Measurements from ENCODE around the gene RACGAP1.
"Not testable (repeated sequence)": the region's sequence is repeated elsewhere in the genome, so short reads cannot be mapped to it uniquely, and the experiment has no call there.

RACGAP1 gene

DNA sequence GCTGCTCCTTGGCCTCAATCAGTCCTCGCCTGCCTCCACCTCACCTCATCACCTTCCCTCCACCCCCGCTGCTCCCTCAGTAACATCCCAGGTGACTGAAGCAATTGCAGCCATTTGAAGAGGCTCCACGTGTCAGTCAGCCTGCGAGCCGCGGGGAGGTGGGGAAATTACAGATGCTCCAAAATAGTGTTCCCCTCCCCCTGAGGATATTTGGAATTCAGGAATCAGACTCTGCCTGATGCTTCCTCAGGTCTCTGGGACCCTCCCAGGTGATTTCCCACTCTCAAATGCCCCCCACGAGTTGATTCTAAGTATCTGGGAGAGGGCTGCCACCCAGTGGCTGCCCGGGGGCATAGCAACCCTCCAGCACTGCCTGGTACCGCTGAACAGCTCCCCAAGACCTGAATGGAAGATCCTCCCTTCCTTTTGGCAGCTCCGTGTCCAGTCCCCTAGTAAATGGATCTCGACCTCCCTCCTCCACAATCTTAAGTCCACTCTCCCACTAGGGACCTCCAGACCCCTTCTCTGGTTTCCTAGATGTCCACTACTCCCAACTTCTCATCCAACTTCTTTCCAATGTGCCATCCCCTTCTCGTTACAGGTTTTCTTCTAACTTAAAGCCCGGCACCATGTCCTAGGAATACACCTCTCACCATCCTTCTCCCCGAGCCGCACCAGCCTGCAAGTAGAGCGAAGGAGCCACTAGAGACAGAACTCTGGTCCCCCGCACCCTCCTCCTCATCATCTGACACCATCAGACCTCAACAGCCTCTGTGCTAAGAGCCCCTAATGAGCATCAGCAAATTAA is 30.7 kb upstream of the RACGAP1 start:
- DNase-seq (ENCODE audit: low spot score), result peak; percentile 72

DNA sequence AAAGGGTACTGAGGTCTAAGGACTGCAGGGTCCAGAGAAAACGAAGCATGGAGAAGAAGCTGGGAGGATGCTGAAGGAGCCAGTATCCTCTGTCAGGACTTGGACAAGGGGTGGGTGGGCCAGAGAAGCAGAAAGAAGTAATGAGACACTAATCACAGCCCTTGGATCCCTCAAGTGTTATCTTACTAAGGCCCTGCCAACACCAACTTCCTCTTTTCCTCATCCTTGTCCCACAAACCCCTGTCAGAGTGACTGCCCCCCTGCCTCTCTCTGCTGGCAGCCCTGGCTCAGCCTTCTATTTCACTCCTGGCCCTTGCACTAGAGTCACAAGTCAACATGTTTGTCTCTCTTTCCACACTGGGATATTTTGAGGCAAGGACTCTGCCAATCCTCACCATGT is 28.3 kb upstream of the RACGAP1 start:
- DNase-seq (ENCODE audit: low spot score), result peak; percentile 10

DNA sequence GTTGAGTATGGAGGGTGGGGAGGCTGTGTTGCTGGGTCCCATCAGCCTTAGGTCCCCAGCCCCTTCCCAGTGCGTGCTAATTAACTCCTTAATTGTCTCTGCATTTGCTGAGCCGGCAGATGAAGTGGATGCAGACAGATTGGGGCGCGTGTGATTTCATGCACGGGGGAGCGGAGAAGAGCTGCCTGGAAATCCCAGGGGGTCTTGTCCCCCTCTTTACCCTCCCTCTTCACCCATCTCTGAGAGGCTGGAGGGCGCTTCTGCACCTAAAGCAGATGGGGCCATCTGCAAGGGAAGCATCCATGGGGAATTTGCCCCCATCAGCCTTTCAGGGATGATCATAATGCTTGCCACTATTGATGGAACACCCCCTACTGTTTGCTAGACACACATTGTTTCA is 27.7 kb upstream of the RACGAP1 start:
- DNase-seq (ENCODE audit: low spot score), result peak; percentile 3

DNA sequence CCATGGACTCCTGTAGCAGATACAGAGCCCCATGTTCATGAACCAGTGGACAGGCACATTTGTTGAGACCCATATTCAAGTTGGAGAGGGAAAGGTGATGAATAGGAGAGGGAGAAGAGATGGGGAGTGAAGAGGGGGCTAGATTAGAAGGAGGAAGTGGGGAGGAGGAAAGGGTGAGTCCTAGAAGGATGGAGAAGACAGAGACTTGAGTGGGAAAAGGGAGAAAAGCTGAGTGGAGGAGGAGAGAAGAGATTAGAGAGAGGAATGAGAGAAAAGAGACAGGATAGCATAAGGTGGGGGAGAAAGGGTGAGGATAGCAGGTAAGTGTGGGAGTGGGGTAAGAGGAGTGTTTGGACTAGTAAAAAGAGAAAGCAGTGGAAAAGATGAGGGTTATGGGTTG is 27.2 kb upstream of the RACGAP1 start:
- no peak for DNase-seq (ENCODE audit: low spot score)

DNA sequence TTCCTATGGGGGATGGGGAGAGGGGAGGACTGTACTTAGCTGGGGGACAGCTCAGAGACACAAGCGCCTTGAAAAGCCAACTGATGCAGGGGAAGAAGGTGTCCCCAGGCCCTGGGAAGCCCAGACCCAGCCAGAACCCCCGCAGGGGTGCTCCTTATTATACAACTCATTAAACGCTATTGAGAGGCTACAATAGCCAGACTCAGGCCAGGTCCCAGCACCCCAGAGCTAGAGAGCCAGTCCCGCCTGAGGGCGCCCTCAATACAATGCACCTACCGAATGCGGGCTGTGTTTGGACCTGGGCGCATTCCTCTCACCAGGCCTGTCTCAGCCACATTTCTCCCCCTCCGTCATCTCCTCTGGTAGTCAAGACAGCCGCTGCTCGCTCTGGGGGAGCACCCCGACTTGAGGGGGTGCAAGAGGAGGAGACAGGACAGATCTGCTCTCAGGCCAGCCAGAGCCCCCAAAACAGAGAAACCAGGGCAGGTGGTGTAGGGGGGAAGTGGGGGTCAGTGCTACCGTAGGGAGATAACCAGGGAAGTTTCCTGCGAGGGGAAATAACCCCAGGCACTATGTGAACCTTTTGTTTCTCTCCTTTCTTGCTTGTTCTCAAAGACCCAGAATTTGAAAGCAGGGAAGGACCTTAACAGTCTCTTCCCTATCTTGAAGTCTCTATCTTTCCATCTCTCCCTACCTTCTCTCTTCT is 26.0 kb upstream of the RACGAP1 start:
- DNase-seq (ENCODE audit: low spot score), result no peak

DNA sequence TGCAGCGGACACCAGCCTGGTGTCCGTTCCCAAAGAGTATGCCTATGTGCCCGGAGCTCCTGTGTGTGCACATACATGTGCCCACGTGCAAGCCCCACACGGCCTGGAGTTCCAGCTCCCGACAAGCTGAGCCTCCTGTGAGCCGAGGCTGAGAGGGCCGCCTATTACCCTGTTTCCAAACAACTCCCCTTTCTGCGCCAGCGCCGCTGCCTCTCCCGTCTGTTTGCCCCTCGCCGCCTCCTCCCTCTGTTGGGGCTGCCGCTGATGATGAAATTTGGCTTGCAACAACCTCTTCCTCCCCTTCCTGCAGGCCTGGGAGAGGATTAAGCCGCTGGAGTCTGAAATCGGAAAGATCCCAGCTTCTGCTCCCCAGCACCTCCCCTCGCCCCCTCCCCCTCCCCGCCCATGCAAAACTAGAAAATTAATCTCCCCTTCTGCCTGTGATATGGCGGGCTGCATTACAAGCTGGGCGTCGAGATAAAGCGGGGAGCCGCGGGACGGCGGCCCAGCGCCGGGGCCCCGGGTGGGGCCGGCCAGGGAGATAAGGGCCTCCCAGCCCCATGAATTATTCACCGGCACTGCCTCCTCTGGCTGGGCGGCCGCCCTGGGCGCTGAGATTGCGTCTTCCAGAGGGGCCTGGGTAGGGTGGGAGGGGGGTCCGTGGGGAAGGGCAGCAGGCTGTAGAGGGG is 25.3 kb upstream of the RACGAP1 start:
- no peak for DNase-seq (ENCODE audit: low spot score)

DNA sequence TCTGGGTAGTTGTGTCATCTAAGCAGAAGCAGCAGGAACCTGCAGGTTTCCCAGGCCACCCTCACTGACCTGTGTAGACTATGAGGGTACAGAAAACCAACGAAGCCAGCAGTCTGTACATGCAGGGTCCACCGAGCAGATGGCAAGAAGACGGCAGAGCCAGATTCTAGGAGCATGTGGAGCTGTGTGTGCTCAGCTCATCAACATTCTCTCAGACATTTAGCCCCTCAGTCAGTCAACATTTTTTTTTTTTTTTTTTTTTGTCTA is 24.8 kb upstream of the RACGAP1 start:
- no peak for DNase-seq (ENCODE audit: low spot score)

DNA sequence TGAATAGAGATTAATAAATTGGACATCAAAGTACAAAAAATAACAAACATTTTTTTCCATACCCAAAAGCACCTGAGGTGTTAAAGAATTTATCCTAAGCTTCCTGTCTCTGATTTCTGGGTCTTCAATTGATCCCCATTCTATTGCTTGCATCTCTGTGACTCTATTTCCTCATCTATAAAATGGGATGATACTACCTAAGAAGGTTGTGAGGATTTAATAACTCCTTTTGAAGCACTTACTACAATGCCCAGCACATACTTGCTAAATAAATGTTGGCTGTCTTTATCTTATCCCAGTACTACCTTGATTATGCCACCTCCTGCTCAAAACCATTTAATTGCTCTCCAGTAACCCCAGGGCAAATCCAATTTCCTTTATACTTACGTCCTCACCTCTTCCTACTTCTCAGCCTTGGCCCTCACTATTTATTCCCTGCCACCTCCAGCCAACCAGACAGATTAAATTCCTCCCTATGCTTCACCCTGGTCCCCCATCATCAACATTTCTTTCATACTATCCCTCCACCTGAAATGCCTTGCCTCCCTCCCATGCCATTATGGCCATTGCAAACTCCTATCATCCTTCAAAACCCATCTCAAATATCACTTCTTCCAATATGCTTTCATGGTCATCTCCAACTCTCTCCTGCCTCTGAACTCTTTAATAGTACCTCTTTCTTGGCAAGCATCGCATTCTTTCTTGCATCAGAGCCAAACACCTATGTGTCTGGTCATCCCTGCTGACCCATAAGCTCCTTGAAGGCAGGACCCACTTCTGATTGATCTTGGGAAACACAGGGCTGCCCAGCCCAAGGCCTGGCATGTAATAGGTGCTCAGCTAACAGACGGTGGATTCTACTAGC is 24.2 kb upstream of the RACGAP1 start:
- DNase-seq (ENCODE audit: low spot score), result no peak

DNA sequence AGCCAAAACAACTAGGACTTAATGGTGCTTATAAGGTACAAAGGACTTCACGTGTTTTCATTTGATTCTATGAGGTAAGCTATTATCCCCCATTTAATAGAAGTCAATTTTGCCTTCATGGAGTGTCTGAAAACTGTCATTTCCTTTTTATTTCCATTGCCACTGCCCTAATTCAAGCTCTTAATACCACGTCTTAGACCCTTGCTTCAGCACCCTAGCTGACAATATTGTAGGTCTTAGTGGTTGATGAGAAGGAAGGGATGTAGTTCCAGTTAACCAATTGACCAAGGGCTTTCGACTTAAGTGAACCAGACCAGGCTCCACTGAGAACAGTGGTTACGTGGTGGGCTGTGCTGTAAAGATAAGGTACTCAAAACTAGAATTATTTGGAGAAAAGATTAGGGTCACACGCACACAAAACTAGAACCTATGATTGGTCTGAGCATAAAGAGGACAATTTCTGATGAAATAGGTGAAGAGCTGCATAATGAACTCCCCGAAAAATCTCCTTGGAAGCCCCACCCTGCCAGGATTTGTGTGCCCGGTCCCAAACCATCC is 22.5 kb upstream of the RACGAP1 start:
- DNase-seq (ENCODE audit: low spot score), result no peak

DNA sequence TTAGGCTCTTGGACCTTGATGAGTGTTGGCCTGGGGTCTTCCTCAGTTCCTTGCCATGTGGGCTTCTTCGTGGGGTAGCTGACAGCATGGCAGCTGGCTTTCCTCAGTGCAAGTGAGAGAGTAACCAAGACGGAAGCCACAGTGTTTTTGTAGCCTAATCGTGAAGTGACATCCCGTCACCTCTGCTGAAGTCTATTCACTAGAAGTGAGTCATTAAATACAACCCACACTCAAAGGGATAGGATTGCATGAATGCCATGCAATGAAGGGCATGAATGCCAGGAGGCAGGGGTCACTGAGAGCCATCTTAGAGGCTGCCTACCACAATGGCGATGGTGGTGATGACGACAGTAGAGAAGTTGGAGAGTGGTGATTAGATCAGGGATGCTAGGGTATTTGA is 18.6 kb upstream of the RACGAP1 start:
- no peak for DNase-seq (ENCODE audit: low spot score)

DNA sequence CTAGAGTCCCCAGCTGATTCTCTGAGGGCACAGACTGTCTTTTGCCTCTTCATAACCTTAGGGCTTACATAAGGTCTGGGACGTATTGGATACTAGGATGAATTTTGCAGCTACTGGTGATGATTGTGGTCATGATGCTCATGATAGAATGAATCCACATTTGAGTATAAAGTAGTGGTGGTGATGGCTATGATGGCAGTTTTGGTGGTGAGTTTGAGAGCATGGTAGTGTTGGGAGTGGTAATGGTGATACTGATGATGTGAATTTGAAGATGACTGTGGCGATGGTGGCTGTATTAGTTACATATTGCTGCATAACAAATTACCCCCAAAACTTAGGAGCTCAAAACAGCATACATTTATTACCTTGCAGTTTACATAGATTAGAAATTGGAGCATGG is 18.0 kb upstream of the RACGAP1 start:
- DNase-seq (ENCODE audit: low spot score), result no peak

DNA sequence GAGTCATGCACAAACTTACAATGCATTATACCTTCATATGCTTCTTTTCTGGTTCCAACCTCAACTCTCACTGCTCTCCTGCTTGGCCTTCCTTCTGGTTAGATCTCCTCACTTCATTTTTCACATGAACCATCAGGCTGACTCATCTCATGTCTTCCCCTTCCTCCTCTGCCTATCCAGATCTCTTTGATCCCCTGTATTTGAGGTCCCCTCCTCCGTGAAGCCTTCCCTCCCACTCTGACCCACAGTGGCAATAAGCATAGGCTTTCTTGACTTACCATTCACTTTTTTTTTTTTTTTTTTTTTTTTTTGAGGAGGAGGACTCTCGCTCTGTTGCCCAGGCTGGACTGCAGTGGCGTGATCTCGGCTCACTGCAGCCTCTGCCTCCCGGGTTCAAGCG is 17.4 kb upstream of the RACGAP1 start:
- no peak for DNase-seq (ENCODE audit: low spot score)

DNA sequence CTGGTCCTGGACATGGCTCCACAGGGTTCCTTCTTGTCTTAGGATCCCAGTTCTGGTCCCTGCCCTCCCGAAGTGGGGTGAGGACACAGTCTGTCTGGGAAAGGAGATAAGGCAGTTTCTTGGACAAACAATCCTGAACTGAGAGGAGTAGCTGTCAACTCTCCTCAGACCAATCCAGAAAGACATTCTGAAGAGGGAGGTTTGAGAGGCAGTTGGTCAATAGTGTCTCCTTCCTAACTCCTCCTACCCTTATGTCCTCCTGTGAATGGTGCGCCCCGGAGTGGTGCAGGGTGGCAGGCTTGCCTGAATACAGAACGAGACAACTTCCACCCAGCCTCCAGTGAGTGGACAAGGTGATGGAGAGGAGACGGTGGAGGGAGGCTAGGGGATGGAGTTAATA is 16.7 kb upstream of the RACGAP1 start:
- no peak for DNase-seq (ENCODE audit: low spot score)

DNA sequence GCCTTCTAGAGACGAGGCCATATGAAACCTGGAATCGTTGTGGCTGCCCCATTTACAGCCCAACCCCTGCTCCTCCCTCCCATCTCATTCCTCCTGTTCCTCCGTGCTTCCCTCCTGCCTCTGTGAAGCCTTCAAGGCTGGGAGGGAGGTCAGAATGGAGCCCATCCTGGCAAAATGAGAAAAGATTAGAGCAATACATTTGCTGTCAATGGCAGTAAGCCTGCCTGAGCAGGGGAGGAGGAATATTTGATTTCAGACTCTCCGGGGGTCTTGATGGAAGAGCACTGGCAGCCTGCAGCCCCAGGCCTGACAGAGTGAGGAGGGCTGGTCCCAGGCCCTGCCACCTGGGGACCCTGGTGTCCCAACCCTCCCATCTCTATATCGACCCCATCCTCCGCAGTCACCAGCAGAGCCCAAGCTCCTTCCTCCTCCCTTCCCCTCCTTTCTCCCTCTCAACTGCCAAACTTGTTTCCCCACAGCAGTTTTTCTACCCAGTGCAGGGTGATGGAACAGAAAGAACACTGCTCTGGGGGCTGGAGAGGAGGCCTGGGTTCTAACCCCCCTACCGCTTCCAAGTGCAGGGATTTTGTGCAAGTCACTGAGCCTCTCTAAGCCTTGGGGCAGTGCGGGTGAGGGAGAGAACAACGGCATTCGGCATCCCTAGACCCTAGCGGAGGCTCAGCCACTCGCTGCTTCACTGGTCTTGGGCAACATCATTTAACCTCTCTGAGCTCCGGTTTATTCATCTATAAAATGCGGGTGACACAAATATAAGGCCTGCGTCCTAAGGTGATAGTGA is 16.0 kb upstream of the RACGAP1 start:
- no peak for DNase-seq (ENCODE audit: low spot score)

DNA sequence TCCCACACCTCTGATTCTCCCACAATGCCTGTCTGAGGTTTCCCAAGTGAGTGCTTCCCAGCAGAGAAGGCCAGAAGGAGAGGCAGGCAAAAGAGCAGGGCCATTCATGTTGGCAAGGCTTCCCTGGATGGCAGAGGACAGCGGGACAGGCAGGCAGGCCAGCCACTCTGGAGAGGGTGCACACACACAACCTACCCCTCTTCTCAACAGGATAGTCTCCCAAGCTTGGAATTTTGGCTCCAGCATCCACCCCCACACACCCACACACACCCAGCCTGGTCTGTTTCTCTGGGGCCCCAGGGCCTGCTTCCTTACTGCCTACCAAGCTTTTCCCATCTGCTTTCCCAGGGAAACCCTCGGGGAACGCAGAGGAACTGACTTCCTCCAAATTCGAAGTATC is 15.4 kb upstream of the RACGAP1 start:
- DNase-seq (ENCODE audit: low spot score), result no peak

DNA sequence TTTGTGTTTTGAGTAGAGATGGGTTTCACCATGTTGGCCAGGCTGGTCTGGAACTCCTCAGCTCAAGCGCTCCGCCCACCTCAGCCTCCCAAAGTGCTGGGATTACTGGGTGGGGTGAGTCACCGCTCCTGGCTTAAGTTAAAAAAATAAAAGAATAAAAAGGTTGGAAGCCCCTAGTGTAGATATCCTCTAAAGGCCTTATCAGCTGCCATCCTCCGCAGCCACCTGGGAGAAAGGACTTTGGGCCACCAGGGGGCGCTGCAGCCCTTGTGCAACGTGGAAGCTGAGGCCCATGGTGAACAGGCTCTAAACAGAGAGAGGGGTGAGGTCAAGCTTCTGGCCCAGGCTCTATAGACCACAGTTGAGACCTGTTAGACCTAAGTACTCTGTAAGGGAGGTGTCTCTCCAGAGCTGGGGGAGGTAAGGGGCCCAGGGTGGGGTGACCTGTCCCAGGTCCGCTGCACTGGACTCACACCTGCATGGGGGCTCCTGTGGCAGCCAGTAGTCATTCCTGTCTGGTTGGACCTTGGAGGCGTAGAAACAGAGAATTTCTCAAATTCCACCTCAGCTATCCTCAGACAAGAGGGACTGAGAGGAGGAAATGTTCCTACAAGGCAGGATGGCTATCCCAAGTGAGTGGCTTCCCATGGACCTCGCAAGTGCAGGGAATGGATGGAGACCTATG is 14.0 kb upstream of the RACGAP1 start:
- DNase-seq (ENCODE audit: low spot score), result peak; percentile 88

DNA sequence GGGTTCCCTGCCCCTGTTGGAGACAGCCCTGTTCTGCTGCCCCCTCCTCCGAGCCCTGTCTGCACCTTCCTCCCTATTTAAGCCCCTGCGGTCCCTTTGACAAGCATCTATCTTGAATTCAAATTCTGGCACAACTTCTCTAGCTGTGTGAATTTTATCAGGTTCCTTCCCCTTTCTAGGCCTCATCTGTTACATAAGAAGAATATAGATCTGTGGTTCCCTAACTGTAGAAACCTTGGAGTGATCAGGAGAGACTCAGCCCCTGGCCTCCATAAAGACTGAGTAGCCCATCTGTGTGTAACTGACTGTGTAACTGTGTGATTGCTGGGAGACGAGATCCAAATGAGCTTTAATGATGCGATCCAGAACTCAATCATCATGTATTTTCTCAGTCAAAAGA is 13.0 kb upstream of the RACGAP1 start:
- DNase-seq (ENCODE audit: low spot score), result no peak

DNA sequence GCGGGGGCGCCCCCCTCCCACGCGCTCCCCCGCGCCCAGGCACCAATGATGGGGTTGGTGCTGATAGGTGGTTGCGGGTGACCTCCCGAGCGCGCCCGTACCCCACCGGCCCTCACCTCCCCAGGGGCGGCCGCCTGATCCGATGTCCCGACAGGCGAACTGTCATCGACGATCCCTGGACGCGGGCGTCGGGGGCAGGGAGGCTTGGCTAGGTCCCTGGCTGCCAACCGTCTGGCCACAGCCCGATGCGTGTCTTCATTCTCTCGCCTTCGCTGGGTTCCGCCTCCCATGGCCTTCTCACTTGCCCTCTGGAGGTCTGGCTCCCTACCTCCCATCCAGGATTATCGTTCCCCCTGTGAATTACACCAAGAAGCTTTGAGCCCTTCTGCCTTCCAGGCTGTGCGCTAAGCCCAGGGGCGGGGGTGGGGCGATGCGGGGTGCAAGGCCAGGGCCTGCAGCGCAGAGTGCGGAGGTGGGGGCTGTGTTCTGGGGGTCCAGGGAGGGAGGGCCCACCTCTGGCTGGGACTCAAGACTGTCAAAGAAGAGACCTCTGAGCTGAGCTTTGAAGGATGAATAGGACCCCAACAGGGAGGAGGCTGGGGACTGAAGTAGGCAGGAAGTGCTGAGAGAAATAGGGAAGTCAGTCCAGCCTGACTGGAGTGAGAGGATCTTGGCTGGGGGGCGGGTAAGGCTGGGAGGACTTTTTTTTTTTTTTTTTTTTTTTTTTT is 7.7 kb upstream of the RACGAP1 start:
- peak; percentile 35 for DNase-seq (ENCODE audit: low spot score)

DNA sequence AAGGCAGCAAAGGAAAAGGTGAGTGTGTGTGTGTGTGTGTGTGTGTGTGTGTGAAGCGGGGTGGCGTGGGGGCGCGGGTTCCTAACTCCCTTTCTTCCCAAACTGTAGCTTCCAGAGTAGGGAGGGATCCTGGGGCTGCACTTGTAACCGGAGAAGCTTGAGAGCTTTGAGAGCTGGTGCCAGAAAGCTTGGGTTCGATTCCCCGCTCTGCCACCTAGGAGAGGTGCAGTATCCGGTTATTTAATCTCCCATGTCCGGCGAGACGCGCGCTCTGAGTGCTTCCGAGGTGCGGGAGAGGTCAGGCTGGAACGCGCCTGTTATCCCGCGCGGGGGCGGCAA is 7.2 kb upstream of the RACGAP1 start:
- no peak for DNase-seq (ENCODE audit: low spot score)

DNA sequence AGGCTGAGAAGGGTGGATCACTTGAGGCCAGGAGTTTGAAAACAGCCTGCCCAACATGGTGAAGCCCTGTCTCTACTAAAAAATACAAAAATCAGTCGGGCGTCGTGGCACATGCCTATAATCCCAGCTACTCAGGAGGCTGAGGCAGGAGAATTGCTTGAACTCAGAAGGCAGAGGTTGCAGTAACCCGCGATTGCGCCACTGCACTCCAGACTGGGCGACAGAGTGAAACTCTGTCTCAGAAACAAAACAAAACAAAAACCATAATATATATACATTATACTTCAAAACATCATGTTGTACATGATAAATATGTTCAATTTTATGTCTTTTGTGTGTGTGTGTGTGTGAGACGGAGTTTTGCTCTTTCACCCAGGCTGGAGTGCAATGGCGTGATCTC is 5.2 kb upstream of the RACGAP1 start:
- DNase-seq (ENCODE audit: low spot score), result not testable (repeated sequence)
